Spleen (tissue), 7 donors: ENCODE data around the gene SAMD8.

Experiments used
- POLR2A ChIP-seq, 3 donors: fragments of 450-650 bp; IDR thresholded peaks; one replicate each; pipeline ENCODE4 v1.5.1; 2017; ENCODE audit warnings: antibody characterized with exemption in 3 of 3, mild to moderate bottlenecking in 1 of 3
- TF ChIP-seq, protein P1 (sequence below), 11 experiments: fragments of 200-600 bp in 7 of 11; fragments of 450-650 bp in 4 of 11; sonication (generic) in 4 of 11; IDR thresholded peaks in 8 of 11; conservative IDR thresholded peaks in 3 of 11; 1 replicate in 7 of 11; 2 replicates in 4 of 11; pipeline versions ENCODE4 v1.4.0 to v1.8.0; 2016 to 2021; ENCODE audit warnings: antibody characterized with exemption in 11 of 11, inconsistent platforms in 4 of 11, mild to moderate bottlenecking in 1 of 11
- donor health status: DM: no; HTN: no; CAD: no; lungs with moderate emphysema.
- donor health status: DM: no; HTN: no; CAD: no.
- donor health status: DM: no; HTN: no; CAD: no.

DNA sequence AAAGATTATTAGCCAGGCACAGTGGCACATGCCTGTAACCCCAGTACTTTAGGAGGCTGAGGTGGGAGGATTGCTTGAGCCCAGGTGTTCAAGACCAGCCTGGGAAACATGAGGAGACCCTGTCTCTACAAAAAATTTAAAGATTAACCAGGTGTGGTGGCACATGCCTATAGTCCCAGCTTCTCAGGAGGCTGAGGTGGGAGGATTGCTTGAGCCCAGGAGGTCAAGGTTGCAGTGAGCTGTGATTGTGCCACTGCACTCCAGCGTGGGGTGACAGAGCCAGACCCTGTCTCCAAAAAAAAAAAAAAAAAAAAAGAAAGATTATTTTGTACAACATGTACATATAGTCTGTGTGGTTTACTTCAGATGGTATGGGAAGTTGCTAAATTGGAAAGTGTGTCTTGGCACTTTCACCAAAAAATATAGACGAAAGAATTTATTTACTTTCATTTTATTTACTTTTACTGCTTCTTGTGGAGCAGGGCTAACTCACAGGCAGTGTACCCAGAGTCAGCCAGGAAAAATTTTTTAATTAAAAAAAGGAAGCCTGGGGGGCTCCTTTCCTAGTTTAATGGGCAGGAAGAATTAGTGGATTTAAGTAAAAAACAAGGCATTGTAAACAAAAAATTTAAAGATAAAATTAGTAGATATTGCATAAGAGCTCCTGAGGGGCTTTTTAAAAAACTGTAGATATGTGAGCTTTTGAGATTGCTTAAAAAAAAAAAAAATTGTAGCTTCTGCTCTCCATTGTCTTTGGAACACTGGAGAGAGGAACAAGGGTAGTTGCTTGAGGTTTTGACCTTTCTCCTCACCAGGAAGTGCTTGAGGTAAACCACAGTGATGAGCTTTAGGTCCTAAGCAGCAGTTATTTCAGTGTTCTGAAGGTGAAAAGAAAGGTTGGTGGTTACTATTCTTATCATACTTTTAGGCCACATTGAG lies 54.5 kb downstream of the SAMD8 start:
- TF ChIP-seq, protein P1, sequence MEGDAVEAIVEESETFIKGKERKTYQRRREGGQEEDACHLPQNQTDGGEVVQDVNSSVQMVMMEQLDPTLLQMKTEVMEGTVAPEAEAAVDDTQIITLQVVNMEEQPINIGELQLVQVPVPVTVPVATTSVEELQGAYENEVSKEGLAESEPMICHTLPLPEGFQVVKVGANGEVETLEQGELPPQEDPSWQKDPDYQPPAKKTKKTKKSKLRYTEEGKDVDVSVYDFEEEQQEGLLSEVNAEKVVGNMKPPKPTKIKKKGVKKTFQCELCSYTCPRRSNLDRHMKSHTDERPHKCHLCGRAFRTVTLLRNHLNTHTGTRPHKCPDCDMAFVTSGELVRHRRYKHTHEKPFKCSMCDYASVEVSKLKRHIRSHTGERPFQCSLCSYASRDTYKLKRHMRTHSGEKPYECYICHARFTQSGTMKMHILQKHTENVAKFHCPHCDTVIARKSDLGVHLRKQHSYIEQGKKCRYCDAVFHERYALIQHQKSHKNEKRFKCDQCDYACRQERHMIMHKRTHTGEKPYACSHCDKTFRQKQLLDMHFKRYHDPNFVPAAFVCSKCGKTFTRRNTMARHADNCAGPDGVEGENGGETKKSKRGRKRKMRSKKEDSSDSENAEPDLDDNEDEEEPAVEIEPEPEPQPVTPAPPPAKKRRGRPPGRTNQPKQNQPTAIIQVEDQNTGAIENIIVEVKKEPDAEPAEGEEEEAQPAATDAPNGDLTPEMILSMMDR (IDR thresholded peaks at IDR 0.05 in 8 of 11, conservative IDR thresholded peaks at IDR 0.05 in 3 of 11), result no peak
- TF ChIP-seq POLR2A (IDR thresholded peaks at IDR 0.05), result no peak
